Body of pancreas (tissue), 4 donors: Measurements from ENCODE around the gene PRR15L.

ENCODE experiments used
- CTCF ChIP-seq, 7 experiments: fragments of 450-650 bp in 4 of 7; fragments of 200-600 bp in 3 of 7; sonication (generic) in 3 of 7; IDR thresholded peaks; one replicate each; pipeline ENCODE4 v1.5.1; 2016 to 2019; ENCODE audit warnings: antibody characterized with exemption in 7 of 7
- POLR2A ChIP-seq, 3 donors: fragments of 450-650 bp; IDR thresholded peaks; one replicate each; pipeline ENCODE4 v1.6.1; 2016; ENCODE audit warnings: antibody characterized with exemption in 3 of 3, mild to moderate bottlenecking in 2 of 3

- TF ChIP-seq CTCF (IDR thresholded peaks at IDR 0.05) (no peak), POLR2A (IDR thresholded peaks at IDR 0.05) (no peak)
Observed at GRCh38 chr17:47913050-47913449, 44.6 kb downstream of the PRR15L start.
